GM19328 (cell line): ENCODE results near the gene INPP5D.
"Not testable (repeated sequence)": the region's sequence is repeated elsewhere in the genome, so short reads cannot be mapped to it uniquely, and the experiment has no call there.

ENCODE experiments used
- ATAC-seq: cut with Tn5 transposase; IDR thresholded peaks from one replicate; pipeline ENCODE4 v1.9.1; 2021; ENCODE audit warnings: mild to moderate bottlenecking, moderate library complexity; ENCODE audit not compliant: unreplicated experiment

INPP5D gene

DNA sequence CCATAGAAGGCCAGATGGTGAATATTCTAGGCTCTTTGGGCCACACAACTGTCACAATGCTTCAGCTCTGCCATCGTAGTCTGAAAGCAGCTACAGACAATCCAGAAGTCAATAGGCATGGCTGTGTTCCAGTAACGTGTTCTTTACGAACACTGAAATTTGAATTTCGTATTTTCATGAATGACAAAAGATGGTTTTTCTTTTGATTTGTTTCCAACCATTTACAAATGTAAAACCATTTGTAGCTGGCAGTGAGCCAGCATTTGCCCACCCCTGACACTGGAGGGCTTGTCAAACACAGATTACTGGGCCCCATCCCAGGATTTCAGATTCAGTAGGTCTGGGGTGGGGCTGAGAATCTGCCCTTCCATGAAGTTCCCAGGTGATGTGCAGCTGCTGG, 108.3 kb downstream of the INPP5D start:
- no peak for ATAC-seq

DNA sequence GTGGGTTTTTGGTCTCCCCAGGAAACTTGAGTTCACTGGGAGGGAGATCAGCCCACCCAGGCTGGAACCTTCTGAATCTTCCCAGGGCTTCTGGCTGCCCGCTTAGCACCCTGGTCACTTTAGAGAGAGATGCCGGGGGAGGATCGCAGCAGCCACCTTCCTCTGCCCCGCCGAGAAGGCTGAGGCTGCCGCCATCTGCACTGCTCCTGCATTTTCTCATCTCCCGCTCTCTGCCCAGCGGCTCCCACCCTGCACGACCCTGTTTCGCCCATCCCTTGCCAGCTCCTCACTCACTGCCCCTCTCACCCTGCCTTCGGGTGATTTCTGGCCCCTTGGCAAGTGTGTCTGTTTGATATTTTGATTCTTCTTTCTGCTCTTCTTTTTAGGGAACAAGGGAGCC, 108.8 kb downstream of the INPP5D start:
- no peak for ATAC-seq

DNA sequence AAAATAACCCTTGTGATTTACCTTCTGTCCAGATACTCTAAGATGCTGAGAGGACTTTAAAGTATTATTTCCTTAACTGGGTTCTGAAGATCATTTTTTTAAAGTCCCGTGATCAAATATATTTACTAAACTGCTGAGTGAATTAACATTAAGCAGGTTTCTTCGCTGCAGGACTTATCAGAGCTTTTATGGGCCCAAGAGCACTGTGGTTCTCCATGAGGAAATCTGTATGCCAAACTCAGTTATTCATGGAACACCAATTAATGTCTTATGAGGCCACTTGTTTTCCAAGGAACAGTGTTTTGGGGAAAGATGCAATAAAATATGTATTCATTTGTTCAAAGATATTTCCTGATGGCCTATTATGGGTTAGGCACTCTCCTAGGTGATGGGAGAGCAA, 111.2 kb downstream of the INPP5D start:
- no peak for ATAC-seq

DNA sequence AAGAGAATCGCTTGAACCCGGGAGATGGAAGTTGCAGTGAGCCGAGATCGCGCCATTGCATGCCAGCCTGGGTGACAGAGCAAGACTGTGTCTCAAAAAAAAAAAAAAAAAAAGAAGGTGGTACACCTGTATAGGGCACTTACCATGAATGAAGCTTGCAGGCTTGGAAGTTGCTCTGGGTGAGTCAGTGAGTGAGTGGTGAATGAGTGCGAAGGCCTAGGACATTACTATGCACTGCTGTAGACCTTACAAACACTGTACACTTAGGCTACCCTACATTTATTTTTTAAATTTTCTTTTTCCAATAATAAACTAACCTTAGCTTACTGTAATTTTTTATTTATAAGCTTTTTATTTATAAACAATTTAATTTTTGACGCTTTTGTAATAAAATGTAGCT, 113.0 kb downstream of the INPP5D start:
- no peak for ATAC-seq

DNA sequence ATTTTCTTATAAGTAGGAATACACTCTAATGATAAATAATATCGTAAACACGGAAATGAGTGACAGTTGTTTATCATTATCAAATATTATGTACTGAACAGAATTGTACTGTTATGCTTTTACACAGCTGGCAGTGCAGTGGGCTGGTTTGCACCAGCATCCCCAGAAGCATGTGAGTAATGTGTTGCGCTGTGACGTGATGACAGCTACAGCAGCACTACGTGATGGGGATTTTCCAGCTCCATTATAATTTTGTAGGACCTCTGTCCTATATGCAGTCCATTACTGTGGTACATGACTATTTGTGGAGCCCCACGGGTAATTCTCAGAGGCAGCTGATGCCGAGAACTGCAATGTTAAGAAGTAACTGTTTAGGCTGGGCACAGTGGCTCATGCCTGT, 114.0 kb downstream of the INPP5D start:
- no peak for ATAC-seq

DNA sequence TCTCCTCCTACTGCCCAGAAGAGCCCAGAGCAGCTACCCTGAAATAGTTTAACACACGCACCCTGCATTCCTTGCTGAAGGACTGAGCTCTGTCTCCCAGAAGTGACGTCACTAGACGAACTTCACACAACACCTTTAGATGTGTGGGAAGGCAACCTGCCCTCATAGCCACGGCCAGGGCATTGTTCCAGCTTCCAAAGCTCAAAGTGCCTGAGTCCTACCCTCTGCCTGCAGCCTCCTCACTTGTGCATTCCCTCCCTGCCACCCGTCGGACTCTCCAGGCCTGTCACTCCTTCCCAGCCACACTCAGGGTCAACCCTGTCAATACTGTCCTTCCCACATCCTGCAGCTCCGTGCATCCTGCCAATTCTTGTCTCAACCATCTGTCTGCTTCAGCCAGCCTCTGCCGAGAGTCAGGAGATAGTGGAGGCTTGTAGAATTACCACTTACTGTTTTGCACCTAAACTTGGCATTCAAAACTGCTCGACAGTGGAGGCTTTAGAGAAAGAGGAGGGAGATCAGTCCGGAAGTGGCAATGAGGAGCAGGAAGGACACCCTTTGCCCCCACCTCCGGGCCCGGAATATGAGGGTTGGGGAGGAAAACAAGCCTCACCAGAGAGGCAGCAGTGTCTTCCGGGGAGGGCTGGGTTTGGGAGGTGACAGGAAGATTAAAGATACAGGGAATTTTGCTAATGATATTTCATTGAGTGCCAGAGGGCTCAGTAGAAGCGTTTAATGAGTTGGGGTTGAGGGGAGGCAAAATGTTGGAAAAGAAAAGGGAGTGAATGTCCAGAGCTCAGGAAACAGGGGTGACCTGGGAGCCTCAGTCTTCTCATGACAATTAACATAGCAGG, 119.1 kb downstream of the INPP5D start:
- no peak for ATAC-seq

DNA sequence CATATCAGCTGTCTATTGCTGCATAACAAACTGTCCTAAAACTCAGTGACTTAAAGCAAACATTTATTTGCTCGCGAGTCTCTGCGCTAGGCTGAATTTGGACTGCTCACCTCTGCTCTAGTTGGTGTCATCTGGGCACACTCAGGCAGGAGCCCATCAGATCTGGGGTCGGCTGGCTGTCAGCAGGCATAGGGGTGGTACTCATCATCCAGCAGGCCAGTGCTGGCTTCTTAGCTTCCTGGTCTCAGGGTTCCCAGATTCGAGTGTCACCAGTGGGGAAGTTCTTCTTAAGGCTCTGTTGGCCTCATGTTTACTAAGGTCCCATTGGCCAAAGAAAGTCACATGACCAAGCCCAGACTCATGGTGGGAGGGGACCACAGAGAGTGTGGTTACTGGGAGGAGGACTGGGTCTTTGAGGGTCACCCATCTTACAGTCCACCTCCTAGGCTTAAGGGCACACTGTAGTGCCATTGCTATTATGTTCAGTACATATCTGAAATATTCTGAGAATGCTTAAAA, 119.8 kb downstream of the INPP5D start:
- ATAC-seq: no peak

DNA sequence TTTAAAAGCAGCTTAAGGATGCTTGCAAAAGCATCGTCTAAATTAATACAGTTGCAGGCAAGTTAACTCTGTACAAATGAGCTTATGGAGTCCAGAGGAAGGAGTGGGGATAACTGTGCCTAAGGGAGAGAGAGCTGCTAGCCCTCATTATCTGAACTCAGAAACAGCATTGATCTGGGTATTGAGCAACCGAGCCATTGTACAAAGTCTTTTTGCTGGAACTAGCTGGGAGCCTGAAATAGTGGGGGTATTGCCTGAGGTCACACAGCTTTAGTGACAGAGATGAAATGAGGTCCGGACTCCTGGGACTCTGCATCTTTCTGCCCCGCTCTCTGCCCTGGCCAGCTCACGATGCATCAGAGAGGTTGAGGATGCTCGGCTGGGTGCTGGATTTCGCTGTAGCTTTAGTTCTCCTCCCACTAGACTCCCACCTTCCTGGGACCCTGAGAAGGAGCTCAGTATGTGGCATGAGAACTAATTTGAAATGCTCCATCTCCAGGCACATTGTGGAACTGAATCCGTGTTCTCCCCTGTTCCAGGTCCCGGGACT, 123.8 kb downstream of the INPP5D start:
- ATAC-seq: no peak

DNA sequence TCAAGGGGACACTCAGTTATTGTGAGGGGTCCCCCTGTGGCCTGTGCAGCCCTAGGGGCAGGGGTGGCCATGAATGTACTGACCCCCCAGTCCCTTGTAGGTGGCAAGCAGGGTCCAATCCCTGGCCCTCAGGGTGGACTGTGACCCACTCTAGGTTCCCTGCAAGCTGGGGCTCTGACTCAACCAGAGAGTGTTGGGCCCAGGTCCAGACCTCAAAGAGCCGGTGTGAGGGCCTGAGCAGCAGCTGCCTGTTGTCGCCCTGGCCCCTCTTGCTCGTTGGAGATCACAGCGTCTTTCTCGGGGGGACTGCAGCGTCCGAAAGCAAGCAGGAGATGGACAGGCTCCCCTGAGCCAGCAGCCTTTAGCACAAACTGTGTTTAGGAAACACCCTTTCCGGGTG, 124.5 kb downstream of the INPP5D start:
- ATAC-seq: no peak

DNA sequence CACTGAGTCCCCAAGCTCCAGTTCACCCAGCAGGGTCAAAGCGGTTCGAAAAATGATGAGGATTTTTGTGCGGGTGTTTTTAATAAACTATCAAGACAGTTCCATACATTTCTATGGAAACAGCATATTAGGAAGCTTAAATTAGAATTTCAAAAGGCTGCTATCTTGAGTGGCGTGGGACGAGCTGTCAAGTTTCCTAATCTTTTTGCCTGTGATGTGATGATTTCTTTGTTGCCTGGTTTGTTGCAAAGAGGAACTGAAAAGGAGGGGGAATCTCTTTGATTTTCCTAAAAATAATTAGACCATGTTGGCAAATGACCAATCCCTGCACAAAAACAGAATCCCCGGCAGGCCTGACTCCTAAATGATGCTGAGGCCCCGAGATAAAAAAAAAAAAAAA, 125.2 kb downstream of the INPP5D start:
- no peak for ATAC-seq

DNA sequence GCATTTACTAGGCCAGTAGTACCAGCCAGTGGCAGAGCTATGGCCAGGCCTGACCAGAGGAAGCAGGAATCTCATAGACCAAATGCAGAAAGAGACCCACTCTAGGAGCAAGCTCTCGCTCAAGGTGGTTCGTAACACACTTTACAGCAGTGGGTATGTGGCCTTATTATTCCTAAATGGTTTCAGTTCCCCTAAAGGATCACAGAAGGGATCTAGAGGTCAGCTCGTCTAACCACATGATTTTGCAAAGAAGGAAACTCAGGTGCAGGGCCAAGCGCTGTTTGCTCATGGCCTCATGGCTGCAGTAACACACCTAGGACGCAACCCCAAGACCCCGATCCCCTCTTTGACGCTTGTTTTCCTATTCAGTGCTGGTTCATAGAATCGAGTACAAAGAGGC, 125.8 kb downstream of the INPP5D start:
- no peak for ATAC-seq

DNA sequence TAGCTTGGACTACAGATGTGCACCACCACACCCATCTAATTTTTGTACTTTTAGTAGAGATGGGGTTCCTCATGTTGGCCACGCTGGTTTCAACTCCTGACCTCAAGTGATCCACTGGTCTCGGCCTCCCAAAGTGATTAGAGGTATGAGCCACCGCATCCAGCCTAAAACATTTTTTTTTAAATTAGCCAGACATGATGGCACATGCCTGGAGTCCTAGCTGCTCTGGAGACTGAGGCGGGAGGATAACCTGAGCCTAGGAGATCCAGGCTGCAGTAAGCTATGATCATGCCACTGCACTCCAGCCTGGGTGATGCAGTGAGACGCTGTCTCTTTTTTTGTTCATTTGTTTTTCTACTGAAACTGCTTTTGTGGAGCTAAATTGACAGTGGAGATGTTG, 126.7 kb downstream of the INPP5D start:
- no peak for ATAC-seq

DNA sequence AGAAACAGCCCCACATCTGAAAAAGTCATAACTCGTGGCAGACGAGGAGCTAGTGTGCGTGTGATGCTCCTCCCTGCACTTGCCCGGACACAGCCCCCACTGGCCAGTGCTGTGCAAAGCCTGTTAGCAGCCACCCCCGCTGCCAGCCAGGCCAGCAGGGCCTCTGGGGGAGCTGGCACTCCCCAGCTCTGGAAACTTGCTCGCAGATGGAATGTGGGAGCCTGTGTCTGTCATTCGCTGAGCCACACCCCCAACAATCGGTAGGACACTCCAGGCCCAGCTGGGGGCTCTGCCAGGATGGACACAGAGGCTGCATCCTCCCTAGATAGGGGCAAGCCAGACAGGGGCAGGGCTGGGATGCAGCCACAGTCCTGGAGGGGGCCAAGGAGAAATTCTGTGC, 128.9 kb downstream of the INPP5D start:
- no peak for ATAC-seq

DNA sequence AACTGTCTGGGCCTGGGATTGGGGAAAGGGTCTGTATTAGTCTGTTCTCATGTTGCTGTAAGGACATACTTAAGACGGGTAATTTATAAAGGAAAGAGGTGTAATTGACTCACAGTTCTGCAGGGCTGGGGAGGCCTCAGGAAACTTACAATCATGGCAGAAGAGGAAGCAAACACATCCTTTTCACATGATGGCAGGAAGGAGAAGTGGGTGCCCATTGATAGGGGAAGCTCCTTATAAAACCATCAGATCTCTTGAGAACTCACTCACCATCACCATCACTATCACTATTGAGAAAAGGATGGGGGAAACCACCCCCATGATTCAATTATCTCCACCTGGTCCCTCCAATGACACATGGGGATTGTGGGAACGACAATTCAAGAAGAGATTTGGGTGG, 130.9 kb downstream of the INPP5D start:
- not testable (repeated sequence) for ATAC-seq

DNA sequence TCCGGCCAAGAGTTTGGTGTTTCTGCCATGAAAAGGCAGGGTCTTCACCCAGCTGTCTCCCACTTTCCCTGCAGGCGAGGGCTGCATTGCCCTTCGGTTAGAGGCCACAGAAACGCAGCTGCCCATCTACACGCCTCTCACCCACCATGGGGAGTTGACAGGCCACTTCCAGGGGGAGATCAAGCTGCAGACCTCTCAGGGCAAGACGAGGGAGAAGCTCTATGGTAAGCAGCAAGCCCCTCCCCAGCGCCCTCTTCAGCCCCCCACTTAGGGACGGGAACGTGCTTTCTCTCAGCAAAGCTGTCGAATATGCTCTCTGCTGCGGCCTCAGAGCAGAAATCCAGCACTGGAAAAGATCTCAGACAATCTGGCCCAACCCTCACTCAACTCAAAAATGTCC, 133.6 kb downstream of the INPP5D start:
- ATAC-seq: no peak

DNA sequence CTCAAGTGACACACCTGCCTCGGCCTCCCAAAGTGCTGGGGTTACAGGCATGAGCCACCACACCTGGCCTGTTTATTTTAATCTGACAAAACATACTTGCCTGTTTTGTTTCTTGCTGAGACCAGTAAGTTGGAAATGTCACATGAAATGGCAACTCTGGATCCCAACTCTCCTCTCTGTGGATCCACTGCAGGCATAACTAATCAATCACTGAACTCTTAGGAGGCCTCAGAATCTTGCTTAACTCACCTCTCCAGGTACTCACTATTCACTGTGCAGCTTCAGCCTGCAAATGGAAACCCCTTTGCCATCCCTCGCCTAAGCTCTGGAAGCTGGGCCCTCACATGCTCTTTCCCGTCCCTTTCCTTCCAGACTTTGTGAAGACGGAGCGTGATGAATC, 134.9 kb downstream of the INPP5D start:
- no peak for ATAC-seq

DNA sequence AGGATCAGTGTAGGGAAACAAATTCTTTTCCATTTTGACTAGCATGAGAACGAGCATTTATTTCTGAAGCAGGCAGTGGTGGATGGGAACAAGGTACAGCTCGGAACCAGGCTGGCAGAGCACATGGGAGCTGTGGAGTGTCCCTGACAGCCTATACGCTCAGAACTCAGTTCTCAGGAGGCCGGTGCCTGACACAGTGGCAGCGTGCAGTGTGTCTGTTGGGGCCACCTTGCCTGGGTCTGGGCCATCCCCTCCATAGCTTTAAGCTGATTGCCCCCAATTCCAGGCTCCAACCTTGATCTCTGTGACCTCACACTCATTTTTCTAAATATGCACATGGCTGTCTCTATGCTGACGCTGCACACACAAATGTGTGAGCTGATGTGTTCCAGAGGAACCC, 136.9 kb downstream of the INPP5D start:
- no peak for ATAC-seq

DNA sequence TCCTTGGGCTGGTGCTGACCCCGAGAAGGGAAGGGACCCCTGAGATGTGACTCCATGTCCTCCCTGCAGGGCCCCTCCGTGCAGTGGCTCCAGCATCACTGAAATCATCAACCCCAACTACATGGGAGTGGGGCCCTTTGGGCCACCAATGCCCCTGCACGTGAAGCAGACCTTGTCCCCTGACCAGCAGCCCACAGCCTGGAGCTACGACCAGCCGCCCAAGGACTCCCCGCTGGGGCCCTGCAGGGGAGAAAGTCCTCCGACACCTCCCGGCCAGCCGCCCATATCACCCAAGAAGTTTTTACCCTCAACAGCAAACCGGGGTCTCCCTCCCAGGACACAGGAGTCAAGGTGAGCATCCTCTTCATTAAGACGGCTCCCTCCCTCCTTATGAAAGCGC, 137.9 kb downstream of the INPP5D start:
- no peak for ATAC-seq

DNA sequence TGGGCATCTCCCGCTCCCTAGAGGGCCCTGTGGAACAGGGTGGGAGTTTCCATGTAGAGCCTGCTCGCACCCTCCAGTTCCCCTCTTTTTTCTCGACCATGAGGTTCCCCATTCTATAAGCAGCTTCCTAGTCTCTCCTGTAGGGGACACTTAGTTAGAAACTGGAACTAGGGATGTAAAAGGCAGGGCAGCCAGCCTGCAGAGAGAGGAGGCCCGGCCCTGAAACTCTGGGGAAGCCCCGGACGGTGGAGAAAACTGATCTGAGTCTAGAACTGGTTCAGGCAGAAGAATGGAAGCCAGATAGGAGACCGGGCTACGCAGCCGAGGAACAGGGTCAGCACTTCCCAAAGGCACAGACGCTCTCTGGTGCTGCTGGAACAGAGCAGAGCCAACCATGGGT, 139.7 kb downstream of the INPP5D start:
- ATAC-seq: no peak

DNA sequence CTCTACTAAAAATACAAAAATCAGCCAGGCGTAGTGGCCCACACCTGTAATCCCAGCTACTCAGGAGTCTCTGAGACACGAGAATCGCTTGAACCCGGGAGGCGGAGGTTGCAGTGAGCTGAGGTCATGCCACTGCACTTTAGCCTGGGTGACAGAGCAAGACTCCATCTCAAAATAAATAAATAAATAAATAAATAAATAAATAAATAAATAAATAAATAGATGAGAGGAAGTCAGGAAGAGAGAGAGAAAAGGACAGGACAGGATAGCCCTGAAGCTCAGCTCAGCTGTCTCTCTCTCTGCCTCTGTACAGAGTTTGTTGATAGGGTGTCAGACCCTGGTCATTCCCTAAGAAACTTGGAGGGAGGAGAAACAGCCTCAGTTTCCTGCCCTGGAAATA, 140.6 kb downstream of the INPP5D start:
- not testable (repeated sequence) for ATAC-seq

DNA sequence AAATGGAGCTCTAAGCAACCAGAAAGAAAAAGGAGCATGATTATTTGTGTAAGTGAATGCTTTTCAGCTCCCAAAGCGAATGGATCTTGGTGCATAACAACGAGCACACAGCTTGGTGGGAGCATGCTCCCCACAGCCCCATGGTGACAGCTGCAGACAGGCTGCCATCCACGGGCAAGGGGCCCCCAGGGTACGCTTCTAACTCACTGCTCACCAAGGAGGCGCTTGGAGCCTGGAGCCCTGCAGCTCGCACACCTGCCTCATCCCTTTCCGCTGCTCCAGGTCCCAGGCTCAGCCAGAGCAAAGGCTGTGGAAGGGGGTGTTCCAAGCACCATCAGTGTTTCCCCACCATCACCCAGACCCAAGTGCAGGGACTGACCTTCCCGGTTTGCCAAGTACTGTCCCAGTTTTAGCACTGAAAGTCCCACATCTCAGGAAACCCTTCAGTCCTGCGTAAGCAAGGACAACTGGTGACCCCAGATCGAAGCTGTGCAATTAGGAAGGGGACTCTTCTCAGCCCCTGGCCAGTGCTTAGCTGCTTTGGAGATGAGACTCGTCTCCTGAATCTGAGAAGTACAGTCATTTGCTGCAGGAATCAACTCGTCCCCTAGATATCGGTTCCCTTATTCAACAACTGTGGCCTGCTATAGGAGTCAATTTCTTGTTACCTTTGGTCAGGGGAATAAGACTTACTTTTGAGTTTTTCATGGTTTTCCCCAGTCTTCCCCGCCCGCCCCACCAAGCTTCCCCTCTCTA, 141.3 kb downstream of the INPP5D start:
- ATAC-seq: no peak

DNA sequence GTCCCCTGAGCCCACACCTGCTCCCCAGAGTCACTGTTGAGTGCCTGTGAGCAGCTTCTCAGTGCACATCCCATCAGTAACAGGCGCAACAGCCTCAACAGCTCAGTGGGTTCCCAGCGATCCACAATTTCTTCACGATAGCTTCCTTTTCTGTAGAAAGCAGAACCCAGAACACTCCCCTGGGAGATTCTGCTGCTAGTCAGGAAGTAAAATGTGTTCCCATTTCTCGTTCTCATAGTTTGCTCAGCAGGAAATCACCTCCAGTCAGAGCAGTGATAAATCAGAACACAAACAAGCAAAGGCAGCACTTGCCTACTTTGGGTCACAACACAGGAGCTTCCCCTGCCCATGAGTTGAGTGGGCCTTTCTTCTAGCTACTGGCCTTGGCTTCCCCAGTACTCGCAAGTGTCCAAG, 142.4 kb downstream of the INPP5D start:
- no peak for ATAC-seq
